Occipital lobe (tissue), 2 donors: Measurements from ENCODE around the gene PUS10. TPM values are rescaled to one million over a fixed set of nuclear protein-coding genes. Genes with fewer than 3 reads are reported as not detected.
"Not testable (repeated sequence)": the region's sequence is repeated elsewhere in the genome, so short reads cannot be mapped to it uniquely, and the experiment has no call there.

ENCODE experiments used
- DNase-seq: peaks from one replicate; lab custom pipeline; 2025; lab: John Stamatoyannopoulos, UW
- total RNA-seq: library from RNA; depleted of rRNA; stranded (reverse); fragments of >200 nt; gene quantifications from one replicate; pipeline ENCODE4 v1.2.3, GENCODE V29; 2014

Gene PUS10, protein sequence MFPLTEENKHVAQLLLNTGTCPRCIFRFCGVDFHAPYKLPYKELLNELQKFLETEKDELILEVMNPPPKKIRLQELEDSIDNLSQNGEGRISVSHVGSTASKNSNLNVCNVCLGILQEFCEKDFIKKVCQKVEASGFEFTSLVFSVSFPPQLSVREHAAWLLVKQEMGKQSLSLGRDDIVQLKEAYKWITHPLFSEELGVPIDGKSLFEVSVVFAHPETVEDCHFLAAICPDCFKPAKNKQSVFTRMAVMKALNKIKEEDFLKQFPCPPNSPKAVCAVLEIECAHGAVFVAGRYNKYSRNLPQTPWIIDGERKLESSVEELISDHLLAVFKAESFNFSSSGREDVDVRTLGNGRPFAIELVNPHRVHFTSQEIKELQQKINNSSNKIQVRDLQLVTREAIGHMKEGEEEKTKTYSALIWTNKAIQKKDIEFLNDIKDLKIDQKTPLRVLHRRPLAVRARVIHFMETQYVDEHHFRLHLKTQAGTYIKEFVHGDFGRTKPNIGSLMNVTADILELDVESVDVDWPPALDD
- 8.3 TPM for total RNA-seq

DNA sequence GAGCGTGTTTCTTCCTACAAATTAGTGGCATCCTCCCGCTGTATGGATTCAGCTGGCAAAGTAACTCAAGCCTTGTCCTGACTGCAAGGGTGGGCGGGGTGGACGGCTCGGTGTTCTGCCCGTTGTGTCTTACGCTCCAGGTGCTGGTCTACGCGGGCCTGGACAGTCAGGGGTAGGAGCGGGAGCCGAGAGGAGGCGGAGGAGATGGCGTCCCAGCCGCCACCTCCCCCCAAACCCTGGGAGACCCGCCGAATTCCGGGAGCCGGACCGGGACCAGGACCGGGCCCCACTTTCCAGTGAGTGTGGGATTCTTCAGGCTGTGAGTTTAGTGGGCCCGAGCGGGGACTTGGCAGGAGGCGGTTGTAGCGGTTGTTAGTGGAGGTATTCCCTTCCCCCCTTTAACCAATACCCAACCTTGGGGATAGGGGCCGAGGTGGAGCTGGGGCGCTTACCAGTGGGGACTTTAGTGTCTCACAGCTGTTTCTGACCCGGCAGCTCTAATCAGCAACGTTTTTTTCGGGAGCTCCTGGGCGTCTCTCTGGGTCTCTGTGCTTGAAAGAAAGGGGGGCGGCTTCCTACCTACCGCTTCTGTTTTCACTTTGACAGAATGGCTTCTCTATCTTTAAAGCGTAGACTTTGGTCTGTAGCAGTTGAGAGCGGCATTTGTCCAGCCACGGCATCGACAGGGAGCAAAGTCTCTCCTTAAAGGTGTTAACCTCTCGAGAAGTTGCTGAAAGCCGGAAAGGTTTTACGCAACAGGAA is at the start of gene PUS10, which contains the start of gene PEX13:
PUS10 (minus strand) TSS at position 700 of the 762 bp plus-strand sequence. CDS start 6,365 bp downstream, outside the sequence.
PEX13 (plus strand) TSS at position 165 of the 762 bp plus-strand sequence; CDS start at position 205, 40 bp downstream.
- peak; percentile 85 for DNase-seq

DNA sequence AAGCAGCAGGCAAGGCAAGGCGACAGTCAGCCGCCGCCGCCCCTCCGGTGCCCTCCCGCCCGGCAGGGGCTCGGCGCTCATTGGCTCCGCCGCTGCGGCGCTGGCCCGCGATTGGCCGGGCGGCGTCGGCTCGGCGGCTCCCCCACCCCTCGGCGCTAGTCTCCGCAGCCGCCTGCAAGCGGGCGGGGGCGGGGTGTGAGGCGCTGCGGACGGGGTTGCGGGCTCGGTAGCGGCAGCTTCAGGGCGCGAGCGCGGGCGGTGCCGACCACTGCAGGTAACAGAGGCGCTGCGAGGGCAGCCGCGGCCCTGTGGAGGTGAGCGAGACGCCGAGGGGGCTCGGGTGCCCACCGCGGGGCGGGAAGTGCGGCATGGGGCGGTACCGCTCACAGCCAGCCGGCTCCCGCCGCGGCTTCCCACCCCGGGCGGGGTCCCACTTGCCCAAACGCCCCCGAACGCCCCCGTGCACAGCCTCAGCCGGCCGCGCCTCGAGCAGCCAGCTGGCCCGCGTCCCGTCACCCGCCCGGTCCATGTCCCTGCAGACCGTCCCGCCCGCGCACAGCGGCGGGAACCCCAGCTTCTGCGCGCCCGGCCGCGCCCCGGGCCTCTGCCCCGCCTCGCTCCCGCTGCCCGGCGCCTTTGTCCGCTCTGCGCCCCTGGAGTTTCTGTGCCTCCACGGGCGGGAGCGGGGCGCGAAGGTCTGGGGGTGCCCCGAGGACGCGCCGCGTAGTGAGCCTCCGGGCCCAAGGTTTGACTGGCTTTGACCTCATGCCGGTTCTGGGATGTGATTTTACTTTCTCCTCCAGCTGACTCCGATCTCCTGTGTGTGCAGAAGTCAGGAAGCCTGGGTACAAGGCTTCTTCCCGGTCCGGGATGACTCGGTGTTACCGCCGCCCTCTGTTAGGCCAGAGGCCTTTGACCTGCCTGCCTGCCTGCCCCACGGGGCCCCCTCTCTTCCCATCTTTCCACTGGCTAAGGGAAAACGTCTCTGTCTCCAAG is 48.0 kb upstream of the PUS10 start, which contains the start of gene SANBR:
SANBR (plus strand) TSS at position 158 of the 996 bp plus-strand sequence. CDS start 4,480 bp downstream, outside the sequence.
- DNase-seq = peak; percentile 88

DNA sequence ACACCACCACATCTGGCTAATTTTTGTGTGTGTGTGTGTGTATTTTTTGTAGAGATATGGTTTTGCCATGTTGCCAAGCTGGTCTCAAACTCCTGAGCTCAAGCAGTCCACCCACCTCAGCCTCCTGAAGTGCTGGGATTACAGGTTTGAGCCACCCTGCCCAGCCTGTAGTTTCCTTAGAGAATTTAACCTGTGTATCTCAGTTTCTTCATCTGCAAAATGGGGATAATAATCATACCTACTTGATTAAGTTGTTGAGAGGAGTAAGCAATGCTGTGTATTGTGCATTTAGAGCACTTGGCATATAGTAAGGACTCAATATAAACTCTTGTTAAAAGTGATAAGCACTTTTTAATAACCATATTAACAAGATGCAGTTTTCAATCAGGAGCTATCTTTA is 41.3 kb upstream of the PUS10 start:
- no peak for DNase-seq

DNA sequence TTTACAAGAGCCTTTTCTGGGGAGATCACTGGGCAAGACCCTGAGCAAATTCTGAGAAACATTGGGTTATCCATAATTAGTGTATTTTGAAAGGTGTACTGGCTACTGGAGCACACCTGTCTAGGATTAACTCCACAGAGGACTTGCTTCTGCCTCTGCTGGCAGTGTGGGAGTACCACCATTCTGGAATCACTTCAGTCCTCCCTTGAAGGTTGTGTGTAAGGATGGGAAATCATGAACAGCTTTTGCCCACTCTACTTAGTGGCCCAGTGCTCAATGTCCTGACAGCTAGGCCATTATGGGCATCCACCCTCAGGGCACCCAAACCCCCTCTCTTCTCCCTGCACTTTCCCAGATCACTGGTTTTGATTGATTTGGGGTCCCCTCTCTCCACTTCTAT is 39.5 kb upstream of the PUS10 start:
- no peak for DNase-seq

DNA sequence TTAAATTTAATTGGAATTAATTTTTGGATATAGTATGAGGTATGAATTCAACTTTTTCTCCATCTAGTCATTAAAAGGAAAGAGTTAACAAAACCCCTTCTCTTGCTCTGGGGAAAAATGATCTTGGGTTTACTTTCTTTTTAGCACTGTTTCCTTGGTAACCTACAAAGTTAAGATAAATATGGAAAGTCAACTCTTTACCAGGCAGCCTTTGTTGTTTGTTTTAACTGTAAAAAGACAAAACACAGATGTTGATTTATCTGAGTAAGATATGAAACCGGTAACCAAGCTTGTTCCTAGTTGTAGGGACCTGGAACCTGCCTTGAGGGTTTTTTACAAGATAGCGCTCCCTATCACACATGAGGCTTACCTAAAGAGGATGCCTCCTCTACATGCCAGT is 37.5 kb upstream of the PUS10 start:
- DNase-seq = no peak

DNA sequence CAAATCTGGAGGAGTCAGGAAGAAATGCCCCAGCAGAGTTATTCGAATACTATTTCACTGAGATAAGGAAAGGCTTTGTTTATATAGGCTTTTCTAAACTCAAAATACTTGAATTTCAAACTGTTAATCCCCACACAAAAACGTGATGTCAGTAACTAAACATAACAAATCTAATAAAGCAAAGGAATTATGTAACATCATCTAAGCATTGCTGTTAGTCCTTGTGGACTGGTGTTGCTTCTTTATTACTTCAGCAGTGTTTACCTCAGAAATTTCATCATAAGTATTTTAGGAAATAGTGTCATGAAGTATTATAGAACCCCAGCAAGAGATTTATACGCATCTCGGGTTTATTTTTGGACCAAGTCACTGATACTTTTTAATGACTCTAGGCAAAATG is 27.9 kb upstream of the PUS10 start:
- no peak for DNase-seq

DNA sequence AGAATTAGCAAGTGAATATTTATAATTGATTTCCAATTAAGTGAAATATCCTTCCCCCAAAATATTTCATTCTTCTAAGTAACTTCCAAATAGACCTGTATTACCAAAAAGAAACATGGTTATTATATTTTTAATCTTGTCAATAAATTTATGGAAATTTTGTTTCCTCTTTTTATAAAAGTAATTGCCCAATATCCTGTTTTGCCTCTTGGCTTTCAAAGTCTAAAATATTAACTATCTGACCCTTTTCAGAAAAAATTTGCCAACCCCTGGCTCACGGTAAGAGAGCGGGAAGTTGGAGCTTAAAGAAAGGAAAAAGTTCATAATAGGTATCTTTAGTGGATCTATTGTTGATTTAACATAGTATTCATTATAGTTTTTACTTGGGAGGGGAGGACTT is 27.2 kb upstream of the PUS10 start:
- no peak for DNase-seq

DNA sequence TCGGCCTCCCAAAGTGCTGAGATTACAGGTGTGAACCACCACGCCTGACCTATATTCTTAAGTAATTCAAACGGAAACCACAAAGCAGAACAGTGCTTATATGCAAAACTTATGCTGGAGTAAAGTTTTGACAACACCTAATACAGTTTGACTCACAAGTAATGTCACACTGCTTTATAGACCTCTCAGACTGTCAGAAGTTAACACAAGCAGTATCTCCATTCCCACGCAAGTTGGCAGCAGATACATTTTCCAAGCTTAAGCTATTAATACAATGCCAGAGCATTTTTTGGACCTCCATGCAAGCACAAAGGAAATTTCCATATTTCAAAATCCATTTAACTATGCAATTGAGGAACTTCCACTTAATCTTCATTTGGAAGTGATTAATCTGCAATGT is 26.6 kb upstream of the PUS10 start:
- no peak for DNase-seq

DNA sequence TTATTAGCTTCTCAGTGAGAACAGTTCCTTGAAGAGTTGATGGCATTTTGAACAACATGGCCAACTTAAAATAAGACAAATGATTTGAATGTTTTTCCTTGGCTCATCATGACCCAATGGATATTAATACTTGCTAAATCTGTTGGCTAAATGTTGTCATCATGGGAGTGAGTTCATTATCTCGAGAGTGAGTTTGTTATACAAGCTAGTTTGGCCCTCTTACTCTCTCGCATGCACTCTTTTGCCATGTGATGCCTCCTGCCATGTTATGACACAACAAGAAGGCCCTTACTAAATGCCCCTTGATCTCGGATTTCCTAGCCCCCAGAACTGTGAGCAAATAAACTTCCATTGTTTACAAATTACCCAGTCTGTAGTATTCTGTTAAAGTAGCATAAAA is 24.8 kb upstream of the PUS10 start:
- DNase-seq = no peak

DNA sequence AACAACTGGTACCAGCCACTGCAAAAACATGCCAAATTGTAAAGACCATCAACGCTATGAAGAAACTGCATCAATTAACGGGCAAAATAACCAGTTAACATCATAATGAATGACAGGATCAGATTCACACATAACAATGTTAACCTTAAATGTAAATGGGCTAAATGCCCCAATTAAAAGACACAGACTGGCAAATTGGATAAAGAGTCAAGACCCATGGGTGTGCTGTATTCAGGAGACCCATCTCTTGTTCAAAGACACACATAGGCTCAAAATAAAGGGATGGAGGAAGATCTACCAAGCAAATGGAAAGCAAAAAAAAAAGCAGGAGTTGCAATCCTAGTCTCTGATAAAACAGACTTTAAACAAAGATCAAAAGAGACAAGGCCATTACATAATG is 18.6 kb upstream of the PUS10 start:
- not testable (repeated sequence) for DNase-seq

DNA sequence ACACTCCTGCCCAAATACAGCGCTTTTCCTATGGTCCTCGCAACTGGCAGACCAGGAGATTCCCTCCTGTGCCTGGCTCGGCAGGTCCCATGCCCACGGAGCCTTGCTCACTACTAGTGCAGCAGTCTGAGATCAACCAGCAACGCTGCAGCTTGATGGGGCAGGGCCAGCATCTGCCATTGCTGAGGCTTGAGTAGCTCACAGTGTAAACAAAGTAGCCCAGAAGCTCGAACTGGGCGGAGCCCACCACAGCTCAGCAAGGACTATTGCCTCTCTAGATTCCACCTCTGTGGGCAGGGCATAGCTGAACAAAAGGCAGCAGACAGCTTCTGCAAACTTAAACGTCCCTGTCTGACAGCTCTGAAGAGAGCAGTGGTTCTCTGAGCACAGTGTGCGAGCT is 16.5 kb upstream of the PUS10 start:
- DNase-seq = not testable (repeated sequence)

DNA sequence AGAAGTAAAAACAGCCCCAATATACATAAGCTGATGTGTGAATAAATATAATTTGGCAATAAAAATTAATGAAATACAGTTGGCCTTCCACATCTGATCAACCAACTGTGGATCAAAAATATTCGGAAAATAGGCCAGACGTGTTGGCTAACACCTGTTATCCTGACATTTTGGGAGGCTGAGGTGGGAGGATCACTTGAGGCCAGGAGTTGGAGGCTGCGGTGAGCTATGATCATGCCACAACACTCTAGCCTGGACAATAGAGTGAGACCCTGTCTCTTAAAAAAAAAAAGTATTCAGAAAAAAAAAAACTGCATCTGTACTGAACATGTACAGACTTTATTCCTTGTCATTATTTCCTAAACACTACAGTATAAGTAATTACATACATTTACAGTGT is 11.5 kb upstream of the PUS10 start:
- DNase-seq = no peak

DNA sequence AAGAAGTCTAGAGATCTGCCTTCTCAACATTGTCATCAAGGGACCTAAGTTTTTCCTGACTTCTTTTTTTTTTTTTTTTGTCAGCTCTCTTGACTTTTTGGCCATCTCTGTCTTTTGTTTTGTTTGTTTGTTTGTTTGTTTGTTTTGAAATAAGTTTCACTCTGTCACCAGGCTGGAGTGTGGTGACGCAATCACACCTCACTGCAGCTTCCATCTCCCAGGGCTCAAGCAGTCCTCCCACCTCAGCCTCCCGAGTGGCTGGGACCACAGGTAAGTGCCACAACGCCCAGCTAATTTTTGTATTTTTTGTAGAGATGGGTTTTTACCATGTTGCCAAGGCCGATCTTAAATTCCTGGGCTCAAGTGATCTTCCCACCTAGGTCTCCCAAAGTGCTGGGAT is 5.6 kb upstream of the PUS10 start:
- DNase-seq = no peak

DNA sequence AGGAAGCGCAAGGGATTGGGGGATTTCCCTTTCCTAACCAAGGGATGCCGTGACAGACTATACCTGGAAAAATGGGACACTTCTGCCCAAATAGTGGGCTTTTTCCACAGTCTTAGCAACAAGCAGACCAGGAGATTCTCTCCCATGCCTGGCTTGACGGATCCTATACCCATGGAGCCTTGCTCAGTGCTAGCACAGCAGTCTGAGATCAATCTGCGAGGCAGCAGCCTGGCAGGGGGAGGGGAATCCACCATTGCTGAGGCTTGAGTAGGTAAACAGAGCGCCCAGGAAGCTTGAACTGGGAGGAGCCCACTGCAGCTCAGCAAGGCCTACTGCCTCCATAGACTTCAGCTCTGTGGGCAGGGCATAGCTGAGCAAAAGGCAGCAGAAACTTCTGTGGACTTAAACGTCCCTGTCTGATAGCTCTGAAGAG is 3.2 kb upstream of the PUS10 start:
- DNase-seq = no peak

DNA sequence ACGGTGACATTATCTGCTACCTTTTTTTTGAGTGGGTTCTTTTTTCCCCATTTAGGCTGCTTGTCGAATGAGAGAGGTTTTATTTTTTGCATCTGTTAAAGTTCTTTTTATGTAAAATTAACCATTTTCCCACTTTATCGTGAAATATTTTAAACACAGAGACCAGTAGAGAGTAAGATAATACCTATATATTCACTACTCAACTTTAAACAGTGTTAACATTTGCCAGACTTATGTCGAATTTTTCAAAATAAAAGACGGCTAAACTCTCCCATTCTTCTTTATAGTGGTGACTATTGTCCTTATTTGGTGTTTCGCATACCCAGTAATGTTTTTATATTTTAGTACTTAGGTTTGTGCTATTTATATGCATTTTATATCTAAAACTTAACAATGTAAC is 743 bp upstream of the PUS10 start:
- DNase-seq = no peak

DNA sequence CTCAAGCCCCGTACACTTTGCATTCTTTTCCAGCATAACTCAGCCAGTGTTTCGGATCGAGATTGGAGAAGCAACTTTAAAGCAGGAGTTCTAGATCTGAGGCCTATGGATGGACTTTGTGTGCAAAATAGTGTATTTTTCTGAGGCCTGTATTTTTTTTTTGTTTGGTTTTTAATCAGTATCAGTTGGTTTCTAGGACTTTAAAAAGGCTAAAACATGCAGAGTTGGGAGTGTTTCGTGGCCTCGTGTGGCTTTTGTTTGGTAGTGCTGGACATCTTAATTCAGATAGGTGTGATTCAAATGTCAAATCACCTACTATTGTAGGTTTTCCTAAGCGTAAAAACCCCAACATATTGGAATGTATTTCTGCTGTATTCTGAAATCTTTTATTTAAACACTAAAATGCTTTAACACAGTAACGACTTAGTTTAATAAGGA is 282 bp upstream of the PUS10 start:
- DNase-seq = no peak

DNA sequence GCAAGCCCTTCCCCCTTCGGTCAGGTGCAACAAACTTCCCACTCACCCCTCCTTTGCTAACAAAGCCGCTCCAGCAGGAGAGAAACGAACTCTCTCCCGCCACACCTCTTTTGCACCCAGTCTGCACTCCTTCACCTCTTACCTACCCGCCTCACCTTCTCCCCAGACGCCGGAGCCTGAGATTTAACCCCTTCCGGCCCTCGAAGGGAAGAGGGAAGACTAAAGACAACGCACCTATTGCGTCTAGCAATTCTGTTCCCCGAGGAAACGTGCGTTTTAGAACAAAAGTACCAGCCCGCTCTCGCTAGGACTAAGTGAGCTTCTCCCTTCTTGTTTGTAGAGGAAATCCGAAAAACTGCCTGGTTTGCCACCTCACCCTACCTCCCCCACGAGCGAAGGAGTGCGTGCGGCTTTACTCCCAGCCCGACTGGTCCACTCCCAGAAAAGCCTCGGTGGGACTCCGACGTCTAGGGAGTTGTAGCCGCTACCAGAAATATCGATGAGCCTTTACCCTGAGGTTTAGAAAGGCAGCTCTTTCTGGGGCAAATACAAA is 976 bp downstream of the PUS10 start:
- peak; percentile 85 for DNase-seq

DNA sequence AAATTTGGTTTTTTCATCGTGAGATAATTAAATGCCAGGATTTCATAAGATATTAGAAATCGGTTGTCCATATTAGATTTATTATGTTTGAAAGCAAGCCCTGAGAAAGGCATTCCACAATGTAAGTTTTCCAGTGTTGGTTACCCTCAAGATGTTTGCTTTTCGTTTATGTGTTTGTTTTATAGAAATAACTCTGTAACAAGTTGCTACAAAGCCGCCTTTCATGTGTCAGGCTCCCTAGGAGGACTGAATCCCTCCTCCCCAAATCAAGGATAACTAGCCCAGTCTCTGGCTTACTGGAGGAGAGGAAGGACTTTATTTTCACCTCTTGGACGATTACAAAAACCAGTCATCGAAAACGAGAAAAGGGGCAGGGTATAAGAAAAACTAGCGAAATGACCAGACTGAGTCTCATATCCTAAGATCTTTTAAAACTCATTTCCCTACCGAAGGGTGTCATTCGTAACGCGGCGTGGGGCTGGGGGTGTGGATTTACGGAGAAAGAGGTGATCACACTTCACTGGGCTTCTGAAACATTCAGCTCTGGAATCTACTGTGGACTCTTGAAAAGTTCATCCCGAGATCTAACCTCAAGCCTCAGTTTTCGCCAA is 1.6 kb downstream of the PUS10 start:
- DNase-seq = no peak

DNA sequence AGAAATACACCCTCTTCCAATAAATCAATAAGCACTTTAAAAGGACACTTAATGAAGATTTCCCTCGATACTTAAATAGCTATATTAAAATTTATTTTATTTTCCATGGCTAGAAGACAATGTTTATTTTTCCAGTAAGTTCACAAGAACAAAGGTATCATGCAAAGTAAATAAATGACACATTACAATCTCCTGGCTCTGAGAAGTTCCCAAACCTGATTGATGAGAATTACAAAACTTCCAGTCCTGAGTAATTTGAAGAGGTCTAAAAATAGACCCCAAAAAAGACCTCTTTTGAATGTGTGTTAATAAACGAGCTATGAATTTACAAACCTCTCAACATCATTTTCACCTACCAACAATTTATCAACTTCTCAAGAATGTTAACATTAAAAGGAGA is 2.1 kb downstream of the PUS10 start:
- DNase-seq = no peak

DNA sequence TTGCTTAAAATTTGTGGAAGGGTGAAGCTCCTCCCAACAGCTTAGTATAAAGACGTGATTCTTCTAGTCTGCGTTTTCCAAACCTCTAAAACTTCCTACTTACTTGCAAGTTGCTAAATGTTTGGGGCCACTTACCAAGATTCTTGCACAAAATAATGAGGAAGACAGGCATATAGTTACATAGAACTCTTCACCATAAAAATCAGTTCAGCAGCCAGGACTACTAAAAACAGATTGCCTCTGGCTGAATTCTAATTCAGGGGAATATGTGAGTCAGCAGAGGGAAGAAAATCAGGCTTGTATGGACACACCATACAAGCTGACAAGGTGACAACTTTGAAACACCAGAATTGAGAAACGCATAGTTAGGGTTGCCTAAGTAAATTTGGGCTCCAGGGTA is 3.3 kb downstream of the PUS10 start:
- no peak for DNase-seq
